ENCODE measurements around the gene DCC. TPM values are rescaled to one million over a fixed set of nuclear protein-coding genes. Genes with fewer than 3 reads are reported as not detected.

The DCC gene
- total RNA-seq, 2 donors from 2014 or later: 0.10 to 0.48 TPM

- no peak for TF ChIP-seq CTCF (IDR thresholded peaks at IDR 0.05)
- H3K36me3 ChIP-seq: no peaks in the 10 kb centered on the region
- DNase-seq: no peak
Measured at GRCh38 chr18:52577795-52578194, 237.8 kb downstream of the DCC start.

GRCh38 chr18:52582061-52582460, 242.1 kb downstream of the DCC start:
- no peak overlapping the region for H3K27ac ChIP-seq
- H3K4me1 ChIP-seq: no peaks in the 10 kb centered on the region
- H3K36me3 ChIP-seq: no peaks in the 10 kb centered on the region
- no peak overlapping the region for H3K4me3 ChIP-seq
- no peak for TF ChIP-seq CTCF (IDR thresholded peaks at IDR 0.05)
- no peak for DNase-seq
- no peaks in the 10 kb centered on the region for H3K9me3 ChIP-seq
- intact Hi-C loops (cut with DNase I): no loop called here
- H3K27me3 ChIP-seq: no peaks in the 10 kb centered on the region
- no peak overlapping the region for H3K9ac ChIP-seq (ENCODE audit: low read depth in 2 of 2, low read length in 2 of 2)

More at GRCh38 chr18:52577795-52578194, 237.8 kb downstream of the DCC start:
- Histone ChIP-seq H3K4me3 (no peak overlapping the region), H3K27me3 (no peaks in the 10 kb centered on the region), H3K9ac (ENCODE audit: low read depth in 2 of 2, low read length in 2 of 2) (no peak overlapping the region), H3K27ac (no peak overlapping the region), H3K4me1 (no peaks in the 10 kb centered on the region), H3K9me3 (no peaks in the 10 kb centered on the region)
- intact Hi-C loops (cut with DNase I): no loop called here

GRCh38 chr18:52582516-52582915, 242.5 kb downstream of the DCC start:
- H3K36me3 ChIP-seq: no peaks in the 10 kb centered on the region
- intact Hi-C loops (cut with DNase I): no loop called here
- H3K27me3 ChIP-seq: no peaks in the 10 kb centered on the region
- no peak for TF ChIP-seq CTCF (IDR thresholded peaks at IDR 0.05)
- no peak overlapping the region for H3K9ac ChIP-seq (ENCODE audit: low read depth in 2 of 2, low read length in 2 of 2)
- no peaks in the 10 kb centered on the region for H3K4me1 ChIP-seq
- no peak for DNase-seq
- H3K4me3 ChIP-seq: no peak overlapping the region
- no peak overlapping the region for H3K27ac ChIP-seq
- no peaks in the 10 kb centered on the region for H3K9me3 ChIP-seq

- DNase-seq: no peak
- no peak for TF ChIP-seq CTCF (IDR thresholded peaks at IDR 0.05)
- Histone ChIP-seq H3K36me3 (no peaks in the 10 kb centered on the region), H3K4me3 (no peak overlapping the region), H3K9ac (ENCODE audit: low read depth in 2 of 2, low read length in 2 of 2) (no peak overlapping the region), H3K4me1 (no peaks in the 10 kb centered on the region), H3K27me3 (no peaks in the 10 kb centered on the region), H3K9me3 (no peaks in the 10 kb centered on the region), H3K27ac (no peak overlapping the region)
- intact Hi-C loops (cut with DNase I): no loop called here
Measured at GRCh38 chr18:52588931-52589330, 248.9 kb downstream of the DCC start.

- intact Hi-C loops (cut with DNase I): no loop called here
- Histone ChIP-seq H3K9me3 (no peaks in the 10 kb centered on the region), H3K27me3 (no peaks in the 10 kb centered on the region), H3K27ac (no peak overlapping the region), H3K4me1 (no peaks in the 10 kb centered on the region), H3K4me3 (no peak overlapping the region), H3K9ac (ENCODE audit: low read depth in 2 of 2, low read length in 2 of 2) (no peak overlapping the region), H3K36me3 (no peaks in the 10 kb centered on the region)
- no peak for DNase-seq
- TF ChIP-seq CTCF (IDR thresholded peaks at IDR 0.05): no peak
Measured at GRCh38 chr18:52596748-52597435, 256.9 kb downstream of the DCC start.

Data from colonic mucosa (tissue), 4 donors.